GM18951 (cell line): ENCODE results near the gene CIDEB.
A peak's percentile ranks its signal among the peaks of the same experiment; 100 is the strongest.

Source experiments
- POLR2A ChIP-seq: IDR thresholded peaks from 4 replicates; pipeline ENCODE4 v1.6.1; 2011; ENCODE audit warnings: mild to moderate bottlenecking; ENCODE audit not compliant: insufficient read length, insufficient read depth; ENCODE audit errors: extremely low read depth
- in situ Hi-C: fragments of 300-500 bp; cut with MboI; formaldehyde crosslinking; loops from one replicate; pipeline ENCODE4 v1.12.0; 2022; ENCODE audit warnings: low sequenced_read_pairs, mixed read lengths, inconsistent platforms; ENCODE audit not compliant: unreplicated experiment

The CIDEB gene

DNA sequence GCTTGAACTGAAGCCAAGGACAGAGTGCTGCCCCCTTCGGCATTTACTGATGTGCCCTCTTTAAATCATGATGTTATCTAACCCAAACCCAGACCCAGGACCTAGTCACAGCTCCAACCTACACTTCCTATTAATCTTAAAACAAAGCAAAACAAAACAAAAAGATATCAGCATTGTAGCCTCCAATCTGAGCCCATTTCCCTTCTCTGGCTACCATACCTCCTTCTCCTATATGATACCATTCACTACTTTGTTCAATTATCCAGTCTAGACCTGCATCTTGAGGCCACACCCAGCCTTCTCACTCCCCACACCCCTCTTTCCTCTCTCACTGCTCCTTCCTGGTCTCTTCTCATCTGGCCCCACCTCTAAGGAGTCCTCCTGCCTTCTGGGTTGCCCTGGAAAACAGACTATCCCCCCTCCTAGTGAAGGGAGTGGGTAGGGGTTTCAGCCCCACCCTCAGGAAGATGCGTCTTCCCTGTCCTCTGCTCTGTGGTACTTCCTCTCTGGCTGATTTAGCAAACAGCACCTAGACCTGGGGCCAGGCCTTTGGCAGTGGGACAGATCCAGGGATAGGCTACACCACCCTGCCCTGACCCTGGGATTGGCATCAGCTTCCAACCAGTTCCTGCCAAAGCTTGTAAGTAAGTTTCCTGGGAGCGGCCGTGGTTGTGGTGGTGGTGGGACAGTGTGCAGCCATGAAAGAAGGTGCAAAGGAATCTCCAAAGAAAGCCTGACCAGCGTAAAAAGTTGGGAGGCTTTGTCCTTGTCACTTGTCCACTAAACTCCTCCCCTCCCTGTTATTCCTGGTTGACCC, 6.8 kb upstream of the CIDEB start:
- TF ChIP-seq POLR2A: no peak
- in situ Hi-C loops: no loop called here

DNA sequence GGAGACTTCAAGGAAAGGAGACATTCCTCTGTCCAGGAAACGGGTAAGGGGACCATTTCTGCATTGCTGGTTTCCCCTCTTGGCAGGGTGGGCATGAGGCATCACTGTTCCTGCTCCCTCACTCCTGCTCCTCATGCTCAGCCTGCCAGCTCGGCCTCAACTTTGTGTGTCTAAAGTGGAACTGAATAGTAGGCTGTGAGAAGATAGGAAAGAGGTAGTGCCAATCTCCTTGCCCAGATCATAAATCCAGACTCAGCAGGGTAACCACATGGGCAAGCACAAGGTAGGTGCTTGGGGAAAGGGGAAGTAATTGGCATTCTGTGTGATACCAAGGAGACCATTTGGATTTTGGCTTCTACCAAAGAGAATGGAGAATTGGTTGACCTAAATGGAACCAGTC, 6.1 kb upstream of the CIDEB start:
- TF ChIP-seq POLR2A: no peak
- in situ Hi-C loops: no loop called here

DNA sequence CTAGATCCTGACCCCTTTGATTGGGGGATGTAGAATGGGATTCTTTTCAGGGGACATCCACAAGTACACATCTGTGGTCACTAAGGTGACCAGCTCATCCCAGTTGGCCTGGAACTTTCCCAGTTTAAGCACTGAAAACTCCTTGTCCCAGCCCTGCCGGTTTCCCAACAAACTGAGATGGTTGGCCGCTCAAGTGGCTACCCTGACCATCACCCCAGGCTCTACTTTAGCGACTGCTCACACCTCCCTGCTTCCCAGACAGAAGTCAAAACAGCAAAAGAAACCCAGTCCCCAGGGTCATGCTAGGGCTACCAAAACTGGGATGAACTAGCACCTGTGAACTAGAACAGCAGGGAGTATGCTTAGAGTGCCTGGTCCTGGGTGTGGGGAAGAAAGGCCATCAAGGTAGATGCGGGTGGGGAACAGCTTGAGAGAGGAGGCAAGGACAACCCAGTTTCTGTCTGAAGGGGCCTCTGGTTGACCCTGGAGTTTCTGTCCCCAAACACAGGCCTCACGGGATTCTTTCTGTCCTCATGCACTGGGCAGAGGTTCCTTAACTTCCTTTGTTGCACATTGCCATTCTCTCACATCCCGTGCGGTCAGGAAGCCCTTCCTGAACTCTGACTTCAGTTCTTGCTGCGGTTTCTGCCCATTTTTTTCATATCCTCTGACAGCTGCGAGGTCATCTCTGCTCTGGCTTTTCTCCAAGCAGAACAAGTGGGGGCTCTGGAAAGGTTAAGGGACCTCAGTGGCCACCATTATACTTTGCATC, 5.1 kb upstream of the CIDEB start:
- TF ChIP-seq POLR2A: no peak

DNA sequence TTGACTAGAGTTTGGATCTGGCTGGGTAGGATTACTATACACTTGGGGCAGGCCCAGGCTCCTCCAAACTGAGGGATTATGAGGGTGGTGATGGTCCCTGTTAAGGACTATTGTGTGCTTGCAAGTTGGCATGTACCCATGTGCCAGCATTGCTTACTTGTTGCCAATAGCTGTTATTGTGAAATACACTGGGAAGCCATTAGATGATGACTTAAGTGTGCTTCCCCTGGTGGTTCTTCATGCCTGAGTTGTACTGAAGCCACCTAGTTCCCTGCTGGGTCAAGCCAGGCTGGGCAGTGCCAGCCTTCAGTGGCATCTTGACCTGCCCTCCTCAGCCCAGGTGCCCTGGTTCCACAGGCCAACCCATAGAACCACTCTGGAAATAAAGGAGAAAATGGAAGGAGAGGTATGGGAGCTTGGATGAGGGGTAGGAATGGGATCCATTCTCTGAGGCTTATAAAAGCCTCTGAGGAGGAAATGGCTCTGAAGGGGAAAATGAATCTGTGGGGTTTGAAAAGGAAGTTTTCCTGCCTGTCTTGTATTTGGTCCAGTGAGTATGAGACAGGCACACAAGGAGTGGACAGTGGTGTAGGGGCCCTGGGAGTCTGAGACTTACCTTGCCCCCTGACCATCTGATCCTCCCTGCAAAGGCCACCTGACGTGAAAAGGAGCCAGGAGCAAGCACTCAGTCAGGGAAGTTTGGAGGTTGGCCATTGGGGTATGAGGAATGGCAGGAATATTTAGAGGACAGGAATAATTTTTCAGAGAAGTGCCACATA, 4.2 kb upstream of the CIDEB start:
- TF ChIP-seq POLR2A: no peak
- in situ Hi-C loops: no loop called here

More for the DNA sequence above, 5.1 kb upstream of the CIDEB start:
- in situ Hi-C loops: no loop called here

DNA sequence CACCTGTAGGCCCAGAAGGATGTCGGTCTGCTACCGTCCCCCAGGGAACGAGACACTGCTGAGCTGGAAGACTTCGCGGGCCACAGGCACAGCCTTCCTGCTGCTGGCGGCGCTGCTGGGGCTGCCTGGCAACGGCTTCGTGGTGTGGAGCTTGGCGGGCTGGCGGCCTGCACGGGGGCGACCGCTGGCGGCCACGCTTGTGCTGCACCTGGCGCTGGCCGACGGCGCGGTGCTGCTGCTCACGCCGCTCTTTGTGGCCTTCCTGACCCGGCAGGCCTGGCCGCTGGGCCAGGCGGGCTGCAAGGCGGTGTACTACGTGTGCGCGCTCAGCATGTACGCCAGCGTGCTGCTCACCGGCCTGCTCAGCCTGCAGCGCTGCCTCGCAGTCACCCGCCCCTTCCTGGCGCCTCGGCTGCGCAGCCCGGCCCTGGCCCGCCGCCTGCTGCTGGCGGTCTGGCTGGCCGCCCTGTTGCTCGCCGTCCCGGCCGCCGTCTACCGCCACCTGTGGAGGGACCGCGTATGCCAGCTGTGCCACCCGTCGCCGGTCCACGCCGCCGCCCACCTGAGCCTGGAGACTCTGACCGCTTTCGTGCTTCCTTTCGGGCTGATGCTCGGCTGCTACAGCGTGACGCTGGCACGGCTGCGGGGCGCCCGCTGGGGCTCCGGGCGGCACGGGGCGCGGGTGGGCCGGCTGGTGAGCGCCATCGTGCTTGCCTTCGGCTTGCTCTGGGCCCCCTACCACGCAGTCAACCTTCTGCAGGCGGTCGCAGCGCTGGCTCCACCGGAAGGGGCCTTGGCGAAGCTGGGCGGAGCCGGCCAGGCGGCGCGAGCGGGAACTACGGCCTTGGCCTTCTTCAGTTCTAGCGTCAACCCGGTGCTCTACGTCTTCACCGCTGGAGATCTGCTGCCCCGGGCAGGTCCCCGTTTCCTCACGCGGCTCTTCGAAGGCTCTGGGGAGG, 3.1 kb upstream of the CIDEB start, which contains the start of gene LTB4R:
LTB4R (plus strand) TSS at position 857 of the 959 bp plus-strand sequence. CDS start 4,150 bp downstream, outside the sequence.
- TF ChIP-seq POLR2A: peak; percentile 46
- in situ Hi-C loops: no loop called here

DNA sequence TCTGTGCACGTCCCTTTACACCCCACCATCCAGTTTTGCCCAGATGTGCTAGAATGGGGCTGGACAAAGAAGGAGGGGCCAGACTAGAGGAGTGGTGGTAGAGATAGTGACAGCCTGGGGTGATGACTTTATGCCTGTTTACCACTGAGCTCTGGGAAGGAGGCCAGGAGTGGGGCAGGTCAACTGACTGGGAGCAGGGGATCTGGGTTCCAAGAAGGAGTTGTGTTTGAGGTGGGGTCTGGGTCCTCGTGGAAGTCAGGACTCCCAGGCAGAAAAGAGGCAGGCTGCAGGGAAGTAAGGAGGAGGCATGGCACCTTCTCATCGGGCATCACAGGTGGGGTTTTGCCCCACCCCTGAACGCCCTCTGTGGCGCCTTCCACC, 2.5 kb upstream of the CIDEB start:
- TF ChIP-seq POLR2A: no peak

DNA sequence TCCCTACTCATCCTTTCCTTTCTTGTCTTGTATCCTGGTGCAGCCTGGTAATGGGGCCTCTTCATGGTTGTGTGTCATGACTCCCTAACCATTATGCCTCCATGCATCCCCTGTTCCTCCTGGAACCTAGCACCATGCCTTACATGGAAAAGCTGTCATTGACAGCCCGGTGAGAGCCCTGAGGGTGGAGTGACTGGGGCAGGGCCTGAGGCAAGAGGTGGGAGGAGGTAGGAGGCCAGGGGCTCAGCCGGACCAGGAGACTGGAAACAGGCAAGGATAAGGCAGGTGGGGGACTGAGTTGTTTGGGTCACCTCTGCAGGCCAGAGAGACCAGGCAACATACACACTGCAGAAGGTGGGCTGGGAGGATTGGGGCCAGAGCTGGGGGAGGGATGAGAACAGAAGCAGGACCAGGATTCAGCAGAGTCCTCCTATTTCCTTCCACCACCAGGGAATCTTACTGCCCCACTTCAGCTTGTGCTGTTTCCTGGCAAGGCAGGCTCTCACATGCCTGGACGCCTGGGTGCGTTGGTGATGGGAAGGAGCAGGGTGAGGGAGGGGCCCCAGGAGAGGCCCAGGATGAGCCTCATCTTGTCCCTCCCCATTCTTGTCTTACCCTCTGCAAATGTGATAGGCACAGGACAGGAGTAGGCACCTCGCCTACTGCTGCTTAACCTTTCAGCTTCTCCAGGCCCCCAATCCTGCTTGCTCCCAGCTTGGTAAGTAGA, 1.9 kb upstream of the CIDEB start, which contains the start of gene LTB4R2:
LTB4R2 (plus strand) TSS at position 603 of the 727 bp plus-strand sequence. CDS start 525 bp downstream, outside the sequence.
- no peak for TF ChIP-seq POLR2A
- in situ Hi-C loops: no loop called here

More for the DNA sequence above, 2.5 kb upstream of the CIDEB start:
- in situ Hi-C loops: no loop called here

DNA sequence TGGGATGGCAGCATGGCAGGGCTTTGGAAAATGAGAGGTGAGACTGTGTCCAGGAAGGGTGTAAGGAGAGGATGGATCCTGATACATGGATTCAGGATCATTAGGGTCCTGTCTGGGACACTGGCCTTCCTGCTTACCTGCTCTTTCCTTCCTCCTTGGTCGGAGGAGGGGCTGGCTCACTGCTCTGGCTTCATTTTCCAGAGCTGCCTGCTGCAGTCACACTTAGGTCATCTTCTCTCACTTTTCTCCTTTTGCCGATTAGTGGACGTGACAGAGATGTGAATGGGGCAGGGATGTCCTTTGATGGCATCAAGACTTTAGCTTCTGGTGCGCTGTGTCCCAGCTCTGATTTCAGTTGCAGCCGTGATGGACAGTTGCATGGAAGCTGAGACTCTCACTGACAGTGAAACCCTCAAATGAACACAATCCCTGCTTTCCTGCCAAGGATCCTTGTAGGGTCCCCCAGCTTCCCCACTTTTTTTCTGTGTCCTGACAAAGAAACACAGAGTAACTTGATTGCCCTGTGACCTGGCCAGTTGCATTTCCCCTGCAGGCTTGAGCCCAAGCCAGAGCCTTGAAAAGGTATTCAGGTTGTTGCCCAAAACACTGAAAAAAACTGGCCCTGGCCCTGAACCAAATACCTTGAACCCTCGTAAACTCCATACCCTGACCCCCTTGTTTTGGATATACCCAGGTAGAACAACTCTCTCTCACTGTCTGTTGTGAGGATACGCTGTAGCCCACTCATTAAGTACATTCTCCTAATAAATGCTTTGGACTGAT, 756 bp upstream of the CIDEB start:
- in situ Hi-C loops: no loop called here
- TF ChIP-seq POLR2A: no peak

DNA sequence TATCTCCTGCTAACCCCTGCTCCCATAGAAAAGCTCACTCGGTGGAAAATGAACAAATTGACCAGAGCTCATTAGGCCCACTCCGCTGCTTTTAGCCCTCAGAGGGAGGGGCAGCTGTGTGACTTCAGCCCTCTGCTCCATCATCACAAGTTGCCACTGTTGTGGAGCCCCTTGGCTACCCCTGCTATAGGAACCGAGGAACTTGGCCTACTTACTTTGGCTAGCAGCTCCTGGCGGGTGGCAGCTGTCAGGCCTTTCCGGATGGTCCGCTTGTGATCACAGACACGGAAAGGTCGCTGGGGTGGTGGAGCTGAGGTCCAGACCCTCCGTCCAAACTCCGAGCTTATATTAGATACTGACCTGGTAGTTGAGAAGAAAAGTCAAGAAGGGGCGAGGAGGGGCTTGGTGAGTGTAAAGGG, 612 bp downstream of the CIDEB start:
- in situ Hi-C loops: no loop called here

DNA sequence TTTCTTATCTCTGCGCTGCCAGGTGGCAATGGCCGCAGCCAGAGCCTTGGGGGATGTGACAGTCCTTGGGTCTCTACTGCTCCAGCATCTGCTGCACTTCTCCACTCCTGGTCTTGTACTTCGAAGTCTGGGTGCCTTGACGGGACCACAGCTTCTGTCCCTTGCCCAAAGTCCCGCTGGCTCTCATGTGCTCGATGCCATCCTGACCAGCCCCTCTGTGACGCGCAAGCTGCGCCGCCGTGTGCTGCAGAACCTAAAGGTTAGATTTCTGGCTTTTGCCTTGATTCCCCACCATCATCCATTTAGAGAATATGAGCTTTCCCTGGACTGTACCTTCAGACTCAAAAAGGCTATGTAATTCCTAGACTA, 3.8 kb downstream of the CIDEB start:
- in situ Hi-C loops: no loop called here
- no peak for TF ChIP-seq POLR2A

More for the DNA sequence above, 612 bp downstream of the CIDEB start:
- TF ChIP-seq POLR2A: no peak

DNA sequence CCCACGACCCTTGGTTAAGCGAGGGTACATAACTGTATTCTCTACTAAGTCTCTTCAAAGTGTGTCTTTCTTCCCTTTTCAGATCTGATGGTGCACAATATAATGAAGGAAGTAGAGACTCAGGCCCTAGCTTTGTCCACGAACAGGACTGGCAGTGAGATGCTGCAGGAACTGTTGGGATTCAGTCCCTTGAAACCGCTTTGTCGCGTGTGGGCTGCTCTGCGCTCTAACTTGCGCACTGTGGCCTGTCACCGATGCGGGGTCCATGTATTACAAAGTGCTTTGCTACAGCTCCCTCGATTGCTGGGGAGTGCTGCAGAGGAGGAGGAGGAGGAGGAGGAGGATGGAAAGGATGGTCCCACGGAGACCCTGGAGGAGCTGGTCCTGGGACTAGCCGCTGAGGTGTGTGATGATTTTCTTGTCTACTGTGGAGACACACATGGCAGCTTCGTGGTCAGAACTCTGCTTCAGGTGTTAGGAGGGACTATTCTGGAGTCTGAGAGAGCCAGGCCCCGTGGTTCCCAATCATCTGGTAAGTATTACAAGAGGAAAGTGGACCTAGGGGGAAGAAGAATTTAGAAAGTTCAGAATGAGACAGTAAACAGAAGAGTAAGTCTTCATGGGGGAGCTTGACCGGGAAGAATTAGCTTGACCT, 7.3 kb downstream of the CIDEB start:
- in situ Hi-C loops: no loop called here
- no peak for TF ChIP-seq POLR2A
